OCI-LY7 (cell line): ENCODE data around the gene FCHO2. TPM values are rescaled to one million over a fixed set of nuclear protein-coding genes. Genes with fewer than 3 reads are reported as not detected.

Experiments
- BruUV-seq: library from RNA; stranded (reverse); fragments of 400-500 nt; replicated peaks from 2 replicates; lab custom pipeline; 2021; lab: Mats Ljungman, UMichigan
- CTCF ChIA-PET: fragments of 300-600 bp; sonication (Branson Sonifier 250); formaldehyde crosslinking; loops from one replicate; lab custom pipeline; 2022; ENCODE audit warnings: antibody characterized with exemption; ENCODE audit not compliant: unreplicated experiment; lab: Charles Lee
- POLR2A ChIA-PET: fragments of 300-600 bp; sonication (Branson Sonifier 250); formaldehyde crosslinking; loops from one replicate; lab custom pipeline; 2022; ENCODE audit warnings: antibody characterized with exemption; lab: Charles Lee
- DNase-seq: peaks from one replicate; pipeline ENCODE4 v3.0.0-alpha.2; 2015; ENCODE audit warnings: low spot score
- H2AFZ ChIP-seq: fragments of 200-600 bp; sonication (generic), shearing (Covaris generic); 2 replicates; pipeline ENCODE4 v1.6.1; 2014; ENCODE audit warnings: mild to moderate bottlenecking, antibody characterized with exemption, low read length, moderate library complexity
- H3K27ac ChIP-seq: fragments of 200-600 bp; sonication (generic); 2 replicates; pipeline ENCODE4 v1.5.1; 2014; ENCODE audit warnings: mixed run types, low read depth, mild to moderate bottlenecking, moderate library complexity, low read length, inconsistent platforms; ENCODE audit not compliant: poor library complexity, severe bottlenecking
- H3K36me3 ChIP-seq: fragments of 200-600 bp; sonication (generic); 2 replicates; pipeline ENCODE4 v1.6.1; 2014; ENCODE audit warnings: mild to moderate bottlenecking, antibody characterized with exemption, low read length, moderate library complexity, mixed read lengths; ENCODE audit not compliant: insufficient read depth
- H3K4me1 ChIP-seq: fragments of 200-600 bp; sonication (generic); 2 replicates; pipeline ENCODE4 v1.5.1; 2014; ENCODE audit warnings: mild to moderate bottlenecking, low read length; ENCODE audit not compliant: insufficient read depth, poor library complexity, severe bottlenecking
- H3K4me2 ChIP-seq: fragments of 200-600 bp; sonication (generic); 2 replicates; pipeline ENCODE4 v1.6.1; 2014; ENCODE audit warnings: mild to moderate bottlenecking, low read length
- H3K4me3 ChIP-seq: fragments of 200-600 bp; sonication (generic); 2 replicates; pipeline ENCODE4 v1.5.1; 2014; ENCODE audit warnings: mild to moderate bottlenecking, low read depth, low read length; ENCODE audit not compliant: poor library complexity, severe bottlenecking
- H3K79me2 ChIP-seq: fragments of 200-600 bp; sonication (generic); 2 replicates; pipeline ENCODE4 v1.6.1; 2016; ENCODE audit warnings: low read depth, mild to moderate bottlenecking, low read length, moderate library complexity, mixed read lengths; ENCODE audit not compliant: insufficient read depth
- H3K9me2 ChIP-seq: fragments of 200-600 bp; sonication (generic); 2 replicates; pipeline ENCODE4 v1.6.1; 2016; ENCODE audit warnings: mild to moderate bottlenecking, low read length, mixed read lengths; ENCODE audit not compliant: insufficient read depth
- H3K9me3 ChIP-seq: fragments of 200-600 bp; sonication (generic); 2 replicates; pipeline ENCODE4 v1.6.1; 2014; ENCODE audit warnings: mild to moderate bottlenecking, mixed run types, low read length, mixed read lengths
- H4K20me1 ChIP-seq: fragments of 200-600 bp; sonication (generic); 2 replicates; pipeline ENCODE4 v1.6.1; 2014; ENCODE audit warnings: mild to moderate bottlenecking, antibody characterized with exemption, low read length, moderate library complexity, mixed read lengths; ENCODE audit not compliant: insufficient read depth
- EZH2phosphoT487 ChIP-seq: fragments of 200-600 bp; sonication (generic); IDR thresholded peaks from 2 replicates; pipeline ENCODE4 v1.6.1; 2018; ENCODE audit warnings: low read depth, borderline replicate concordance, mild to moderate bottlenecking, mixed run types, antibody characterized with exemption, low read length, moderate library complexity, mixed read lengths
- intact Hi-C: fragments of 100-400 bp; cut with micrococcal nuclease; formaldehyde crosslinking; loops from one replicate; pipeline ENCODE4 v1.10.0; 2022; ENCODE audit not compliant: unreplicated experiment
- total RNA-seq, 2 experiments: library from RNA; depleted of rRNA in 1 of 2; stranded (reverse); fragments of >200 nt in 1 of 2; shearing (Covaris generic) in 1 of 2; gene quantifications; 2 replicates each; pipeline ENCODE4 v1.2.3, GENCODE V29; 2014 to 2022
- TF ChIP-seq, protein P1 (sequence below): fragments of 200-600 bp; sonication (generic); conservative IDR thresholded peaks from 2 replicates; pipeline ENCODE4 v1.5.1; 2014; ENCODE audit warnings: mild to moderate bottlenecking, antibody characterized with exemption, low read length, moderate library complexity, mixed read lengths

FCHO2 gene
- total RNA-seq, 2 experiments from 2014 or later = 7.2 to 7.8 TPM

DNA sequence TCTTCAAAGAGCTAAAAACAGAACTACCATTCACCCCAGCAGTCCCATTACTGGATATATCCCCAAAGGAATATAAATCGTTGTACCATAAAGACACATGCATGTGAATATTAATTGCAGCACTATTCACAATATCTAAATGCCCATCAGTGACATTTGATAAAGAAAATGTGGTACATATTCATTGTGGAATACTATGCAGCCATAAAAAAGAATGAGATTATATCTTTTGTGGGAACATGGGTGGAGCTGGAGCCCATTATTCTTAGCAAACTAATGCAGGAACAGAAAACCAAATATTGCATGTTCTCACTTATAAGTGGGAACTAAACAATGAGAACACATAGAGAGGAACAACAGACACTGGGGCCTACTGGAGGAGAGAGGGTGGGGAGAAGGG, 38.7 kb downstream of the FCHO2 start:
- intact Hi-C loops = no loop called here
- Histone ChIP-seq H3K4me2 (no peak overlapping the region), H3K4me3 (no peak overlapping the region), H3K9me3 (no peaks in the 10 kb centered on the region), H3K79me2 (no peaks in the 10 kb centered on the region), H3K4me1 (no peaks in the 10 kb centered on the region), H3K9me2 (no peaks in the 10 kb centered on the region), H2AFZ (no peak overlapping the region), H3K27ac (no peak overlapping the region), H3K36me3 (peaks cover 3% of the 10 kb centered on the region; the same call in 1 of the 2 replicates), H4K20me1 (no peaks in the 10 kb centered on the region)
- POLR2A ChIA-PET = interaction anchor here (1.3 kb wide), 1 partner anchor 10 kb away, joined by 3 read pairs; no protein-coding TSS in a partner anchor
- DNase-seq = no peak
- BruUV-seq = no TSS peak
- CTCF ChIA-PET = no interaction called here
- TF ChIP-seq, protein P1, sequence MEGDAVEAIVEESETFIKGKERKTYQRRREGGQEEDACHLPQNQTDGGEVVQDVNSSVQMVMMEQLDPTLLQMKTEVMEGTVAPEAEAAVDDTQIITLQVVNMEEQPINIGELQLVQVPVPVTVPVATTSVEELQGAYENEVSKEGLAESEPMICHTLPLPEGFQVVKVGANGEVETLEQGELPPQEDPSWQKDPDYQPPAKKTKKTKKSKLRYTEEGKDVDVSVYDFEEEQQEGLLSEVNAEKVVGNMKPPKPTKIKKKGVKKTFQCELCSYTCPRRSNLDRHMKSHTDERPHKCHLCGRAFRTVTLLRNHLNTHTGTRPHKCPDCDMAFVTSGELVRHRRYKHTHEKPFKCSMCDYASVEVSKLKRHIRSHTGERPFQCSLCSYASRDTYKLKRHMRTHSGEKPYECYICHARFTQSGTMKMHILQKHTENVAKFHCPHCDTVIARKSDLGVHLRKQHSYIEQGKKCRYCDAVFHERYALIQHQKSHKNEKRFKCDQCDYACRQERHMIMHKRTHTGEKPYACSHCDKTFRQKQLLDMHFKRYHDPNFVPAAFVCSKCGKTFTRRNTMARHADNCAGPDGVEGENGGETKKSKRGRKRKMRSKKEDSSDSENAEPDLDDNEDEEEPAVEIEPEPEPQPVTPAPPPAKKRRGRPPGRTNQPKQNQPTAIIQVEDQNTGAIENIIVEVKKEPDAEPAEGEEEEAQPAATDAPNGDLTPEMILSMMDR = no peak
- TF ChIP-seq EZH2phosphoT487 = no peak

DNA sequence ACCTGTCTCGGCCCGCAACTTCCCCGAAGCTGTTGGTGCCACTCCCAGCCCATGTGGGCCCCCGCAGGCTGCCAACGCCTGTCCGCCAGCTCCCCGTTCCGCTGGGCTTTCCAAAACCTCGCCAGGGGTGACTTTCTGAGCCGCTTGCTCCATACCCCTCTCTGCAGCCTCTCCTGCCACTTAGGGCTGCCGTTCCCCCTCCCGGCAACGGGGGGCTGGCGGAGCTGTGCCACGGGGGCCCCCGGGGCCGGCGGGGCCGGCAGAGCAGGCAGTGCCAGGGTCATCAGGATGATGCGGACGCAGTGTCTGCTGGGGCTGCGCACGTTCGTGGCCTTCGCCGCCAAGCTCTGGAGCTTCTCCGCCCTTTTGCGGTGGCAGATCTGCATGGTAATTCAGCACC, 40.8 kb downstream of the FCHO2 start:
- TF ChIP-seq, protein P1 = no peak
- no peak for TF ChIP-seq EZH2phosphoT487
- no peak for DNase-seq
- Histone ChIP-seq H2AFZ (no peak overlapping the region), H3K4me2 (no peak overlapping the region), H3K4me3 (no peak overlapping the region), H3K27ac (no peak overlapping the region), H3K79me2 (no peaks in the 10 kb centered on the region), H3K9me2 (no peaks in the 10 kb centered on the region), H3K9me3 (no peaks in the 10 kb centered on the region), H3K4me1 (no peaks in the 10 kb centered on the region), H4K20me1 (no peaks in the 10 kb centered on the region), H3K36me3 (no peaks in the 10 kb centered on the region)
- CTCF ChIA-PET = no interaction called here
- BruUV-seq = no TSS peak
- intact Hi-C loops = no loop called here
- POLR2A ChIA-PET = interaction anchor here (0.6 to 0.7 kb wide), 2 partner anchors 55 to 393 kb away, joined by 4 to 6 read pairs; no protein-coding TSS in a partner anchor

DNA sequence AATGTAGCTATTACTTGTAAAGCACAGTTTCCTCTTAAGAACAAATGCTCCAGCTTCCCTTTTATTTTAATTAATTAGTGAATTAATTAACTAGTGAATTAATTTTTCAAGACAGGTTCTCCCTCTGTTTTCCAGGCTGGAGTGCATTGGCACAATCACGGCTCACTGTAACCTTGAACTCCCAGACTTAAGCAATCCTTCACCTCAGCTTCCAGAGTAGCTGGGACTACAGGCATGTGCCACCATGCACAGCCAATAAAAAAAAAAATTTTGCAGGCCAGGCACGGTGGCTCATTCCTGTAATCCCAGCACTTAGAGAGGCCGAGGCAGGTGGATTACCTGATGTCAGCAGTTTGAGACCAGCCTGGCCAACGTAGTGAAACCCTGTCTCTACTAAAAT, 44.1 kb downstream of the FCHO2 start:
- H3K4me2 ChIP-seq = no peak overlapping the region
- POLR2A ChIA-PET = interaction anchor here (0.7 kb wide), 1 partner anchor 138 kb away, joined by 7 read pairs; no protein-coding TSS in a partner anchor
- H3K27ac ChIP-seq = no peak overlapping the region
- no peaks in the 10 kb centered on the region for H3K9me3 ChIP-seq
- no peaks in the 10 kb centered on the region for H3K79me2 ChIP-seq
- no peak for DNase-seq
- no TSS peak for BruUV-seq
- H2AFZ ChIP-seq = no peak overlapping the region
- H4K20me1 ChIP-seq = no peaks in the 10 kb centered on the region
- TF ChIP-seq, protein P1 = no peak
- no peak for TF ChIP-seq EZH2phosphoT487
- H3K9me2 ChIP-seq = no peaks in the 10 kb centered on the region
- H3K4me1 ChIP-seq = no peaks in the 10 kb centered on the region
- H3K4me3 ChIP-seq = no peak overlapping the region
- intact Hi-C loops = no loop called here
- H3K36me3 ChIP-seq = no peaks in the 10 kb centered on the region
- CTCF ChIA-PET = no interaction called here
